Sigmoid colon (tissue), 7 donors: ENCODE data around the gene PPP2R2C. TPM values are rescaled to one million over a fixed set of nuclear protein-coding genes. Genes with fewer than 3 reads are reported as not detected.

Source experiments
- DNase-seq: peaks from one replicate; pipeline ENCODE4 v3.0.0-alpha.2; 2019
- H3K27ac ChIP-seq, 4 donors: fragments of 200-600 bp; sonication (generic); one replicate each; pipeline ENCODE4 v1.5.1; 2016 to 2019; ENCODE audit warnings: mild to moderate bottlenecking in 1 of 4
- H3K27me3 ChIP-seq, 3 donors: fragments of 200-600 bp; sonication (generic); one replicate each; pipeline ENCODE4 v1.5.1; 2019; ENCODE audit warnings: mild to moderate bottlenecking in 1 of 3
- H3K36me3 ChIP-seq, 4 donors: fragments of 200-600 bp; sonication (generic); one replicate each; pipeline ENCODE4 v1.5.1; 2016 to 2019
- H3K4me1 ChIP-seq, 4 donors: fragments of 200-600 bp; sonication (generic); one replicate each; pipeline ENCODE4 v1.5.1; 2017 to 2019
- H3K4me3 ChIP-seq, 4 donors: fragments of 200-600 bp; sonication (generic); one replicate each; pipeline ENCODE4 v1.5.1; 2017 to 2019; ENCODE audit warnings: mild to moderate bottlenecking in 2 of 4, moderate library complexity in 1 of 4
- H3K9me3 ChIP-seq, 4 donors: fragments of 200-600 bp in 3 of 4; sonication (generic) in 3 of 4; one replicate each; pipeline versions ENCODE4 v1.5.1 to v1.6.1; 2013 to 2019
- CTCF ChIP-seq, 4 experiments: fragments of 450-650 bp in 3 of 4; fragments of 200-600 bp in 1 of 4; IDR thresholded peaks; one replicate each; pipeline ENCODE4 v1.5.1; 2016 to 2019; ENCODE audit warnings: antibody characterized with exemption in 4 of 4, mild to moderate bottlenecking in 3 of 4, moderate library complexity in 2 of 4
- EP300 ChIP-seq, 4 donors: sonication (generic); formaldehyde crosslinking; IDR thresholded peaks; one replicate each; pipeline ENCODE4 v1.6.1; 2017; ENCODE audit warnings: antibody characterized with exemption in 4 of 4
- POLR2A ChIP-seq, 2 donors: fragments of 450-650 bp; IDR thresholded peaks; one replicate each; pipeline ENCODE4 v1.6.1; 2016; ENCODE audit warnings: antibody characterized with exemption in 2 of 2, mild to moderate bottlenecking in 2 of 2, moderate library complexity in 2 of 2
- POLR2AphosphoS5 ChIP-seq, 4 donors: sonication (generic); formaldehyde crosslinking; IDR thresholded peaks; one replicate each; pipeline ENCODE4 v1.6.1; 2017; ENCODE audit warnings: antibody characterized with exemption in 4 of 4
- WGBS, 2 donors: extraction: QIAGEN DNeasy Blood & Tissue Kit; methylation state at CpG; one replicate each; pipeline ENCODE4 v1.1.7; 2013; 5-methylcytosine and 5-hydroxymethylcytosine counted together
- intact Hi-C: fragments of 100-400 bp; cut with DNase I; formaldehyde crosslinking; loops from one replicate; pipeline ENCODE4 v1.15.1; 2023
- polyA plus RNA-seq, 3 donors: library from polyadenylated mRNA; stranded (reverse); fragments of 200-250 nt; gene quantifications; one replicate each; pipeline ENCODE4 v1.2.3, GENCODE V29; 2013
- total RNA-seq, 4 donors: library from RNA; depleted of rRNA; stranded (reverse); fragments of >200 nt; gene quantifications; one replicate each; pipeline ENCODE4 v1.1.0, GENCODE V29; 2016
- donor health status: healthy with polysubstance abuse.
- donor health status: Bipolar disorder and iron deficiency.
- donor health status: healthy.

The PPP2R2C gene
- total and polyA plus RNA-seq, 7 donors, result 0.49 to 2.8 (median 1.1) TPM; not detected in 2

DNA sequence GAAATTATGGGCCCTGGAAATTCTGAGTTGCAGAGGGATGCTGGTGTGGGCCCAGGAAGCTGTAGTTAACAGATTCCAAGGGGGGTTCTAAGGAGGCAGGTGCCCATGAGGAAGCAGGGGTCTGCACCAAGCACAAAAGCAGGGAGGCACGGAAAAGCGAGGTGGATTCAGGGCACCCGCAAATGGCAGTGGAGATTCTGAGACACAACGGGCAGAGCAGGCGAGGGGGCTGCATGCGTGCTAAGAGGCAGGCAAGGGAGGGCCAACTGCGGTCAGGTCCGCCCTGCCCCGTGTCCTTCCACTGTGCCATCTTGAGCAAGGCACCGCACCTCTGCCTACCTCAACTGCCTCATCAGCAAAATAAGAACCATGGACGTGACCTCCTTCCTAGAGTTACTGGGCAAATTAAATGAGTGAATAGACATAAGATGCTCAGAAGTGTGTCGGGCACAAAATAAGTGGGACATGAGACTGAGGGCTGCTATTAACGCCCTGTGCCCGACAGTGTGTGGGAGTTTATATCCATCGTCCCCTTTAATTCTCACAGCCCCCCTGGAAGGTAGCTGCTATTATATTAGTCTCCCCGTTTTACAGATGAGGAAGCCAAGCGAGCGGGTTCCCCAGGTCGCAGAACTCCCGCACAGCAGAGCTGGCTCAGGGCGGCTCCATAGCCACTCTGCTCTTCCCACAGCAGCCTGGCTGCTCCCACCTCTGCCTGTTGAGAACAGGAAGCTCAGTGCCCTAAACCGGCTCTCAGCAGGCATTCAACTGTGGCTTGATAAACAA lies 67.6 kb downstream of the PPP2R2C start:
- peaks cover 0 to 52% (median 32%) of the 10 kb centered on the region in 3 donors for H3K27me3 ChIP-seq
- H3K36me3 ChIP-seq, result no peaks in the 10 kb centered on the region
- H3K4me3 ChIP-seq, result no peak overlapping the region
- H3K4me1 ChIP-seq, result no peaks in the 10 kb centered on the region
- TF ChIP-seq EP300 (IDR thresholded peaks at IDR 0.05) (no peak), POLR2A (IDR thresholded peaks at IDR 0.05) (no peak), POLR2AphosphoS5 (IDR thresholded peaks at IDR 0.05) (no peak), CTCF (IDR thresholded peaks at IDR 0.05) (no peak)
- no peak for DNase-seq
- H3K27ac ChIP-seq, result no peak overlapping the region
- 66 to 77% methylated on average over 22 of the region's 22 CpGs for WGBS, 2 donors
- intact Hi-C loops, result no loop called here
- H3K9me3 ChIP-seq, result no peaks in the 10 kb centered on the region

DNA sequence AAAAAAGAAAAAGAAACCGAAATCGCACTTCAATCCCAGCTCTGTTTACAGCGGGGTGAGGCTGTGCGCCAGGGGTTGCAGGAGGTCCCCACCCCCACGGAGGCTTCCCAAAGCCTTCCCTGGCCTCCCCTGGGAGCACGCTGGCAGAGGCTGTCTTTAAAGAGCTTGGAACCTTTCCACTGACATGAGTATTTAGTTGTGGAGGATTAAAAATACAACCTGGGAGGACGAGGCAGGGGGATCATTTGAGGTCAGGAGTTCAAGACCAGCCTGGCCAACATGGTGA lies 69.1 kb downstream of the PPP2R2C start:
- 2 to 8% methylated on average over 7 of the region's 7 CpGs for WGBS, 2 donors
- Histone ChIP-seq H3K27ac (no peak overlapping the region), H3K4me1 (no peaks in the 10 kb centered on the region), H3K9me3 (no peaks in the 10 kb centered on the region), H3K4me3 (no peak overlapping the region), H3K36me3 (no peaks in the 10 kb centered on the region), H3K27me3 (peaks cover 0 to 54% (median 32%) of the 10 kb centered on the region in 3 donors)
- DNase-seq, result no peak
- TF ChIP-seq POLR2AphosphoS5 (IDR thresholded peaks at IDR 0.05), result no peak
- no peak for TF ChIP-seq EP300 (IDR thresholded peaks at IDR 0.05)
- no peak for TF ChIP-seq POLR2A (IDR thresholded peaks at IDR 0.05)
- no peak for TF ChIP-seq CTCF (IDR thresholded peaks at IDR 0.05)
- intact Hi-C loops, result no loop called here

DNA sequence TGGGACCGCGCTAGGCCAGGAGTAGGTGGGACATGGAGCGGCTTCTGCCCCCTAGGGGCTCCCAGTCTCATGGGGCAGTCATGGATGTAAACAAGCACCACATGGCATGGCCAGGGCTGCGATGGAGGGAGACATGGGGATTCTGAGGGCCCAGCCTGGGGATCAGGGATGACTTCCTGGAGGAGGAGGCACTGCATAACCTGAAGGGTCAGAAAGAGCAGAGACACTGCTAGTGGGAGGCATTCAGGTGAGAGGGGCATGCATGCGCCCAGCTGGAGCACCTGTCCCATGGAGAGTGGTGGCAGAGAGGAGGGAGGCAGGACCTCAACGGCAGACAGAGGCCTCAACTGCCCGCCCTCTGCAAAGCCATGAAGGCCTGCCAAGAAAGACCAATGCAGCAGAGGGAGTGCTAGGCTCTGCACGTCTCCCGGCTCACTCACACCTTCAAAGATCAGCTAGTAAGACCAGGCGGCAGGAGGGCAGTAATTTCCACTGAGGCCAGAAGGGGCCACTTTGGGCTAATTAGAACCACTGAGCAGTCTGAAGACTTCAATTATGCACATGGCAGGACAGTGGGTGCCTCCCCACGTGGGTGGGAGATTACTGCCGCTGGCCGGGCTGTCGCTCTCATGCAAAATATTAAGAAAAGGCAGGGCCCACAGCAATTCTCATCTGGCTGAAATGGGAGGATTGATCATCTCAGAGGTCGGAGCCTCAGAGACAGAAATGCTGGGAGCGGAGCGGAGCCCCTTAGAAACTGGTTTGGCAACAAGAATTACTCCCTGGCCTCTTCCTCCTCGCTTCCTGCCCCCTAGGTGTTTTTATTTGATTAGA lies 69.6 kb downstream of the PPP2R2C start:
- no peak overlapping the region for H3K4me3 ChIP-seq
- no peaks in the 10 kb centered on the region for H3K9me3 ChIP-seq
- TF ChIP-seq POLR2A (IDR thresholded peaks at IDR 0.05), result no peak
- TF ChIP-seq POLR2AphosphoS5 (IDR thresholded peaks at IDR 0.05), result no peak
- TF ChIP-seq EP300 (IDR thresholded peaks at IDR 0.05), result no peak
- no peak for TF ChIP-seq CTCF (IDR thresholded peaks at IDR 0.05)
- H3K4me1 ChIP-seq, result no peaks in the 10 kb centered on the region
- DNase-seq, result no peak
- intact Hi-C loops, result no loop called here
- 32 to 36% methylated on average over 18 of the region's 18 CpGs for WGBS, 2 donors
- no peak overlapping the region for H3K27ac ChIP-seq
- peaks cover 0 to 60% (median 32%) of the 10 kb centered on the region in 3 donors for H3K27me3 ChIP-seq
- no peaks in the 10 kb centered on the region for H3K36me3 ChIP-seq

GRCh38 chr4:6401797-6402196 lies 70.6 kb downstream of the PPP2R2C start:
- Histone ChIP-seq H3K4me3 (no peak overlapping the region), H3K27me3 (peaks cover 0 to 70% (median 41%) of the 10 kb centered on the region in 3 donors), H3K36me3 (no peaks in the 10 kb centered on the region), H3K9me3 (no peaks in the 10 kb centered on the region), H3K27ac (no peak overlapping the region), H3K4me1 (no peaks in the 10 kb centered on the region)
- TF ChIP-seq POLR2A (IDR thresholded peaks at IDR 0.05), result no peak
- no peak for TF ChIP-seq CTCF (IDR thresholded peaks at IDR 0.05)
- DNase-seq, result no peak
- intact Hi-C loops, result no loop called here
- 84 to 93% methylated on average over 9 of the region's 9 CpGs for WGBS, 2 donors
